HL-60 (cell line): ENCODE results near the gene MPI.

Experiments
- DNase-seq, 2 experiments: peaks; one replicate each; pipeline ENCODE4 v3.0.0-alpha.2; 2010 to 2020; ENCODE audit warnings: low read depth in 1 of 2, low spot score in 1 of 2
- H3K27ac ChIP-seq: fragments of 250-450 bp; sonication (Bioruptor Pico); replicated peaks from 2 replicates; pipeline ENCODE4 v1.5.1; 2020; ENCODE audit warnings: mild to moderate bottlenecking, moderate library complexity
- H3K27me3 ChIP-seq: fragments of 250-450 bp; sonication (Bioruptor Pico); 2 replicates; pipeline ENCODE4 v1.5.1; 2021; ENCODE audit warnings: mild to moderate bottlenecking, moderate library complexity; ENCODE audit not compliant: insufficient read depth, poor library complexity, severe bottlenecking
- H3K4me3 ChIP-seq: replicated peaks from 2 replicates; pipeline ENCODE4 v1.5.1; 2011; ENCODE audit warnings: mild to moderate bottlenecking, control low read depth, low read length; ENCODE audit not compliant: insufficient read depth
- CTCF ChIP-seq: IDR thresholded peaks from one replicate; pipeline ENCODE4 v1.5.1; 2011; ENCODE audit warnings: low read length, control low read depth, inconsistent platforms; ENCODE audit not compliant: insufficient read depth
- GABPA ChIP-seq: IDR thresholded peaks from 2 replicates; pipeline ENCODE4 v1.6.1; 2012; ENCODE audit warnings: low read depth
- POLR2AphosphoS5 ChIP-seq: IDR thresholded peaks from 2 replicates; pipeline ENCODE4 v1.6.1; 2012; ENCODE audit warnings: low read depth
- REST ChIP-seq: IDR thresholded peaks from 2 replicates; pipeline ENCODE4 v1.6.1; 2012; ENCODE audit warnings: low read depth; ENCODE audit not compliant: insufficient replicate concordance
- SPI1 ChIP-seq: IDR thresholded peaks from 2 replicates; pipeline ENCODE4 v1.6.1; 2012; ENCODE audit warnings: low read depth, mild to moderate bottlenecking, borderline replicate concordance
- microRNA-seq: library from miRNA; unstranded; fragments of <30 nt; microRNA quantifications from one replicate; pipeline ENCODE4, GENCODE V29; 2018

The MPI gene

GRCh38 chr15:74951006-74951405 is 61.2 kb downstream of the MPI start:
- TF ChIP-seq SPI1 (no peak), REST (no peak), GABPA (no peak), CTCF (no peak), POLR2AphosphoS5 (no peak)
- DNase-seq: no peak
- no peak overlapping the region for H3K4me3 ChIP-seq
- H3K27me3 ChIP-seq: no peaks in the 10 kb centered on the region
- no peak overlapping the region for H3K27ac ChIP-seq

Small RNA genes lying within 50 kb of the gene (microRNA-seq; reads per million reads assigned to microRNA genes)
- gene MIR6882: 1.5 reads per million
